ENCODE measurements around the gene TECPR2. TPM values are rescaled to one million over a fixed set of nuclear protein-coding genes. Genes with fewer than 3 reads are reported as not detected.

The TECPR2 gene
- total and polyA plus RNA-seq, 2 of the 13 experiments (the other 11 are each of a cell fraction or from before 2014, with no cell fraction given) = 3.5 to 5.7 TPM

DNA sequence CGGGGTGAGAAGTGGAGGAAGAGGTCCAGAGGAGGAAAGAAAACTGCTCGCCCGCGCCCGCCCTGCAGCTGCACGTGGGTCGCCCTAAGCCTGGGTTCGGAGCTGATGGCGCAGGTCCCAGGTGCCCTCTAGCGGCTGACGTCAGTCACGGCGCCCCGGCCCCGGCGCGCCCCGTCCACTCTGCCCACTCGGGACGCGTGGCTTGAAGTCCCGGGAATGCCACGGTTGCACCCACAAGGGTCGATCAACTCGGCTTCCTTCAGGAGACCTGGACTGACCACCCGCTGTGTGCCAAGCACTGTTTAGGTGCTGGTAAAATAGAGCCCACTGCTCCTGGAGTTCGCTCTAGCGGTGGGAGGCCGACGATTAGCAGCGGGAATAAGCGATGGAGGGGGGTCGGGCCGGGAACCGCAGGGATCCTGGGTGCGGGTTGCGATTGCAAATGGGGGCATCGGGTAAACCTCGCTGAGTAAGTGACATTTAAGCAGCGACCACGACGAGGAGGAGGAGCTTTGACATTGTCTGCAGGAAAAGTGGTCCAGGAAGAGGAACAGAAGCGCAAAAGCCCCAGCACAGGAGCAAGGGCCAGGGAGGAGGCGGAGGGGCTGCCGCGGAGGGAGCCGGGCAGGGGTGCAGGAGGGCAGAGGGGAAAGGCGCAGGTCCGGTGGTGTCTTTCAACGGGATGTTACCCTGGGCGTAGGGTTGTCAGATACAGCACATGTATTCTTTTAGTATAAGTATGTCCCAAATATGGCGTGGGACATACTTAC is 48.3 kb upstream of the TECPR2 start (continued):
- TF ChIP-seq, protein P1, sequence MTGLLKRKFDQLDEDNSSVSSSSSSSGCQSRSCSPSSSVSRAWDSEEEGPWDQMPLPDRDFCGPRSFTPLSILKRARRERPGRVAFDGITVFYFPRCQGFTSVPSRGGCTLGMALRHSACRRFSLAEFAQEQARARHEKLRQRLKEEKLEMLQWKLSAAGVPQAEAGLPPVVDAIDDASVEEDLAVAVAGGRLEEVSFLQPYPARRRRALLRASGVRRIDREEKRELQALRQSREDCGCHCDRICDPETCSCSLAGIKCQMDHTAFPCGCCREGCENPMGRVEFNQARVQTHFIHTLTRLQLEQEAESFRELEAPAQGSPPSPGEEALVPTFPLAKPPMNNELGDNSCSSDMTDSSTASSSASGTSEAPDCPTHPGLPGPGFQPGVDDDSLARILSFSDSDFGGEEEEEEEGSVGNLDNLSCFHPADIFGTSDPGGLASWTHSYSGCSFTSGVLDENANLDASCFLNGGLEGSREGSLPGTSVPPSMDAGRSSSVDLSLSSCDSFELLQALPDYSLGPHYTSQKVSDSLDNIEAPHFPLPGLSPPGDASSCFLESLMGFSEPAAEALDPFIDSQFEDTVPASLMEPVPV (CRISPR knock-in tag; IDR thresholded peaks at IDR 0.05) = no peak
- TF ChIP-seq GPN1 (CRISPR knock-in tag; IDR thresholded peaks at IDR 0.05; ENCODE audit: borderline replicate concordance) = no peak
- TF ChIP-seq POLR2G (IDR thresholded peaks at IDR 0.05; ENCODE audit: low read depth, low read length) = 0 out of 2 replicates have a peak, but pooled peaks have one; percentile 28
- TF ChIP-seq, protein P2, sequence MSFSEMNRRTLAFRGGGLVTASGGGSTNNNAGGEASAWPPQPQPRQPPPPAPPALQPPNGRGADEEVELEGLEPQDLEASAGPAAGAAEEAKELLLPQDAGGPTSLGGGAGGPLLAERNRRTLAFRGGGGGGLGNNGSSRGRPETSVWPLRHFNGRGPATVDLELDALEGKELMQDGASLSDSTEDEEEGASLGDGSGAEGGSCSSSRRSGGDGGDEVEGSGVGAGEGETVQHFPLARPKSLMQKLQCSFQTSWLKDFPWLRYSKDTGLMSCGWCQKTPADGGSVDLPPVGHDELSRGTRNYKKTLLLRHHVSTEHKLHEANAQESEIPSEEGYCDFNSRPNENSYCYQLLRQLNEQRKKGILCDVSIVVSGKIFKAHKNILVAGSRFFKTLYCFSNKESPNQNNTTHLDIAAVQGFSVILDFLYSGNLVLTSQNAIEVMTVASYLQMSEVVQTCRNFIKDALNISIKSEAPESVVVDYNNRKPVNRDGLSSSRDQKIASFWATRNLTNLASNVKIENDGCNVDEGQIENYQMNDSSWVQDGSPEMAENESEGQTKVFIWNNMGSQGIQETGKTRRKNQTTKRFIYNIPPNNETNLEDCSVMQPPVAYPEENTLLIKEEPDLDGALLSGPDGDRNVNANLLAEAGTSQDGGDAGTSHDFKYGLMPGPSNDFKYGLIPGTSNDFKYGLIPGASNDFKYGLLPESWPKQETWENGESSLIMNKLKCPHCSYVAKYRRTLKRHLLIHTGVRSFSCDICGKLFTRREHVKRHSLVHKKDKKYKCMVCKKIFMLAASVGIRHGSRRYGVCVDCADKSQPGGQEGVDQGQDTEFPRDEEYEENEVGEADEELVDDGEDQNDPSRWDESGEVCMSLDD (CRISPR knock-in tag; IDR thresholded peaks at IDR 0.05; ENCODE audit: borderline replicate concordance) = no peak; the same call in 1 of the 2 replicates
- TF ChIP-seq, protein P3, sequence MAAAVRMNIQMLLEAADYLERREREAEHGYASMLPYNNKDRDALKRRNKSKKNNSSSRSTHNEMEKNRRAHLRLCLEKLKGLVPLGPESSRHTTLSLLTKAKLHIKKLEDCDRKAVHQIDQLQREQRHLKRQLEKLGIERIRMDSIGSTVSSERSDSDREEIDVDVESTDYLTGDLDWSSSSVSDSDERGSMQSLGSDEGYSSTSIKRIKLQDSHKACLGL (CRISPR knock-in tag; IDR thresholded peaks at IDR 0.05) = peak; percentile 85; the same call in 1 of the 2 replicates
- TF ChIP-seq, protein P4, sequence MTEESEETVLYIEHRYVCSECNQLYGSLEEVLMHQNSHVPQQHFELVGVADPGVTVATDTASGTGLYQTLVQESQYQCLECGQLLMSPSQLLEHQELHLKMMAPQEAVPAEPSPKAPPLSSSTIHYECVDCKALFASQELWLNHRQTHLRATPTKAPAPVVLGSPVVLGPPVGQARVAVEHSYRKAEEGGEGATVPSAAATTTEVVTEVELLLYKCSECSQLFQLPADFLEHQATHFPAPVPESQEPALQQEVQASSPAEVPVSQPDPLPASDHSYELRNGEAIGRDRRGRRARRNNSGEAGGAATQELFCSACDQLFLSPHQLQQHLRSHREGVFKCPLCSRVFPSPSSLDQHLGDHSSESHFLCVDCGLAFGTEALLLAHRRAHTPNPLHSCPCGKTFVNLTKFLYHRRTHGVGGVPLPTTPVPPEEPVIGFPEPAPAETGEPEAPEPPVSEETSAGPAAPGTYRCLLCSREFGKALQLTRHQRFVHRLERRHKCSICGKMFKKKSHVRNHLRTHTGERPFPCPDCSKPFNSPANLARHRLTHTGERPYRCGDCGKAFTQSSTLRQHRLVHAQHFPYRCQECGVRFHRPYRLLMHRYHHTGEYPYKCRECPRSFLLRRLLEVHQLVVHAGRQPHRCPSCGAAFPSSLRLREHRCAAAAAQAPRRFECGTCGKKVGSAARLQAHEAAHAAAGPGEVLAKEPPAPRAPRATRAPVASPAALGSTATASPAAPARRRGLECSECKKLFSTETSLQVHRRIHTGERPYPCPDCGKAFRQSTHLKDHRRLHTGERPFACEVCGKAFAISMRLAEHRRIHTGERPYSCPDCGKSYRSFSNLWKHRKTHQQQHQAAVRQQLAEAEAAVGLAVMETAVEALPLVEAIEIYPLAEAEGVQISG (CRISPR knock-in tag; IDR thresholded peaks at IDR 0.05) = peak; percentile 73
- no peak for TF ChIP-seq RFXANK (CRISPR knock-in tag; IDR thresholded peaks at IDR 0.05)
- TF ChIP-seq ZNF20 (CRISPR knock-in tag; IDR thresholded peaks at IDR 0.05) = no peak
- TF ChIP-seq, protein P5, sequence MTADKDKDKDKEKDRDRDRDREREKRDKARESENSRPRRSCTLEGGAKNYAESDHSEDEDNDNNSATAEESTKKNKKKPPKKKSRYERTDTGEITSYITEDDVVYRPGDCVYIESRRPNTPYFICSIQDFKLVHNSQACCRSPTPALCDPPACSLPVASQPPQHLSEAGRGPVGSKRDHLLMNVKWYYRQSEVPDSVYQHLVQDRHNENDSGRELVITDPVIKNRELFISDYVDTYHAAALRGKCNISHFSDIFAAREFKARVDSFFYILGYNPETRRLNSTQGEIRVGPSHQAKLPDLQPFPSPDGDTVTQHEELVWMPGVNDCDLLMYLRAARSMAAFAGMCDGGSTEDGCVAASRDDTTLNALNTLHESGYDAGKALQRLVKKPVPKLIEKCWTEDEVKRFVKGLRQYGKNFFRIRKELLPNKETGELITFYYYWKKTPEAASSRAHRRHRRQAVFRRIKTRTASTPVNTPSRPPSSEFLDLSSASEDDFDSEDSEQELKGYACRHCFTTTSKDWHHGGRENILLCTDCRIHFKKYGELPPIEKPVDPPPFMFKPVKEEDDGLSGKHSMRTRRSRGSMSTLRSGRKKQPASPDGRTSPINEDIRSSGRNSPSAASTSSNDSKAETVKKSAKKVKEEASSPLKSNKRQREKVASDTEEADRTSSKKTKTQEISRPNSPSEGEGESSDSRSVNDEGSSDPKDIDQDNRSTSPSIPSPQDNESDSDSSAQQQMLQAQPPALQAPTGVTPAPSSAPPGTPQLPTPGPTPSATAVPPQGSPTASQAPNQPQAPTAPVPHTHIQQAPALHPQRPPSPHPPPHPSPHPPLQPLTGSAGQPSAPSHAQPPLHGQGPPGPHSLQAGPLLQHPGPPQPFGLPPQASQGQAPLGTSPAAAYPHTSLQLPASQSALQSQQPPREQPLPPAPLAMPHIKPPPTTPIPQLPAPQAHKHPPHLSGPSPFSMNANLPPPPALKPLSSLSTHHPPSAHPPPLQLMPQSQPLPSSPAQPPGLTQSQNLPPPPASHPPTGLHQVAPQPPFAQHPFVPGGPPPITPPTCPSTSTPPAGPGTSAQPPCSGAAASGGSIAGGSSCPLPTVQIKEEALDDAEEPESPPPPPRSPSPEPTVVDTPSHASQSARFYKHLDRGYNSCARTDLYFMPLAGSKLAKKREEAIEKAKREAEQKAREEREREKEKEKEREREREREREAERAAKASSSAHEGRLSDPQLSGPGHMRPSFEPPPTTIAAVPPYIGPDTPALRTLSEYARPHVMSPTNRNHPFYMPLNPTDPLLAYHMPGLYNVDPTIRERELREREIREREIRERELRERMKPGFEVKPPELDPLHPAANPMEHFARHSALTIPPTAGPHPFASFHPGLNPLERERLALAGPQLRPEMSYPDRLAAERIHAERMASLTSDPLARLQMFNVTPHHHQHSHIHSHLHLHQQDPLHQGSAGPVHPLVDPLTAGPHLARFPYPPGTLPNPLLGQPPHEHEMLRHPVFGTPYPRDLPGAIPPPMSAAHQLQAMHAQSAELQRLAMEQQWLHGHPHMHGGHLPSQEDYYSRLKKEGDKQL (CRISPR knock-in tag; IDR thresholded peaks at IDR 0.05; ENCODE audit: low read depth) = no peak
- TF ChIP-seq, protein P6, sequence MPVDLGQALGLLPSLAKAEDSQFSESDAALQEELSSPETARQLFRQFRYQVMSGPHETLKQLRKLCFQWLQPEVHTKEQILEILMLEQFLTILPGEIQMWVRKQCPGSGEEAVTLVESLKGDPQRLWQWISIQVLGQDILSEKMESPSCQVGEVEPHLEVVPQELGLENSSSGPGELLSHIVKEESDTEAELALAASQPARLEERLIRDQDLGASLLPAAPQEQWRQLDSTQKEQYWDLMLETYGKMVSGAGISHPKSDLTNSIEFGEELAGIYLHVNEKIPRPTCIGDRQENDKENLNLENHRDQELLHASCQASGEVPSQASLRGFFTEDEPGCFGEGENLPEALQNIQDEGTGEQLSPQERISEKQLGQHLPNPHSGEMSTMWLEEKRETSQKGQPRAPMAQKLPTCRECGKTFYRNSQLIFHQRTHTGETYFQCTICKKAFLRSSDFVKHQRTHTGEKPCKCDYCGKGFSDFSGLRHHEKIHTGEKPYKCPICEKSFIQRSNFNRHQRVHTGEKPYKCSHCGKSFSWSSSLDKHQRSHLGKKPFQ (CRISPR knock-in tag; IDR thresholded peaks at IDR 0.05; ENCODE audit: insufficient replicate concordance) = no peak
